Vagina (tissue), 2 donors: ENCODE measurements around the gene NFILZ. TPM values are rescaled to one million over a fixed set of nuclear protein-coding genes. Genes with fewer than 3 reads are reported as not detected.
"Not testable (repeated sequence)": the region's sequence is repeated elsewhere in the genome, so short reads cannot be mapped to it uniquely, and the experiment has no call there.

Experiments used
- DNase-seq, 2 donors: peaks; one replicate each; pipeline ENCODE4 v3.0.0-alpha.2; 2017; ENCODE audit errors: extremely low spot score in 2 of 2
- H3K27ac ChIP-seq: fragments of 200-600 bp; sonication (generic); one replicate; pipeline ENCODE4 v1.5.1; 2019
- H3K27me3 ChIP-seq: fragments of 200-600 bp; sonication (generic); one replicate; pipeline ENCODE4 v1.5.1; 2019
- H3K36me3 ChIP-seq, 2 donors: fragments of 200-600 bp; sonication (generic); one replicate each; pipeline ENCODE4 v1.5.1; 2017 to 2019
- H3K4me1 ChIP-seq: fragments of 200-600 bp; sonication (generic); one replicate; pipeline ENCODE4 v1.5.1; 2019
- H3K4me3 ChIP-seq, 2 donors: fragments of 200-600 bp; sonication (generic); 1 replicate in 1 of 2; 2 replicates in 1 of 2; pipeline ENCODE4 v1.5.1; 2016 to 2019
- H3K9me3 ChIP-seq: fragments of 200-600 bp; sonication (generic); one replicate; pipeline ENCODE4 v1.5.1; 2019
- CTCF ChIP-seq, 3 experiments: fragments of 450-650 bp in 2 of 3; fragments of 200-600 bp in 1 of 3; sonication (generic) in 1 of 3; IDR thresholded peaks; one replicate each; pipeline ENCODE4 v1.5.1; 2017 to 2019; ENCODE audit warnings: antibody characterized with exemption in 3 of 3, mild to moderate bottlenecking in 2 of 3, moderate library complexity in 2 of 3
- POLR2A ChIP-seq, 2 donors: fragments of 450-650 bp; IDR thresholded peaks; one replicate each; pipeline ENCODE4 v1.6.1; 2017; ENCODE audit warnings: antibody characterized with exemption in 2 of 2, mild to moderate bottlenecking in 2 of 2, moderate library complexity in 2 of 2
- POLR2AphosphoS5 ChIP-seq, 2 donors: sonication (generic); formaldehyde crosslinking; IDR thresholded peaks; one replicate each; pipeline ENCODE4 v1.9.0; 2017; ENCODE audit warnings: antibody characterized with exemption in 2 of 2, mild to moderate bottlenecking in 2 of 2, low read depth in 1 of 2; ENCODE audit not compliant: insufficient read depth in 1 of 2
- intact Hi-C: fragments of 100-400 bp; cut with DNase I; formaldehyde crosslinking; loops from one replicate; pipeline ENCODE4 v1.15.1; 2023
- total RNA-seq: library from RNA; depleted of rRNA; stranded (reverse); fragments of >200 nt; gene quantifications from one replicate; pipeline ENCODE4 v1.2.3, GENCODE V29; 2016

The NFILZ gene
- total RNA-seq, 1 donor from 2014 or later, result not detected

DNA sequence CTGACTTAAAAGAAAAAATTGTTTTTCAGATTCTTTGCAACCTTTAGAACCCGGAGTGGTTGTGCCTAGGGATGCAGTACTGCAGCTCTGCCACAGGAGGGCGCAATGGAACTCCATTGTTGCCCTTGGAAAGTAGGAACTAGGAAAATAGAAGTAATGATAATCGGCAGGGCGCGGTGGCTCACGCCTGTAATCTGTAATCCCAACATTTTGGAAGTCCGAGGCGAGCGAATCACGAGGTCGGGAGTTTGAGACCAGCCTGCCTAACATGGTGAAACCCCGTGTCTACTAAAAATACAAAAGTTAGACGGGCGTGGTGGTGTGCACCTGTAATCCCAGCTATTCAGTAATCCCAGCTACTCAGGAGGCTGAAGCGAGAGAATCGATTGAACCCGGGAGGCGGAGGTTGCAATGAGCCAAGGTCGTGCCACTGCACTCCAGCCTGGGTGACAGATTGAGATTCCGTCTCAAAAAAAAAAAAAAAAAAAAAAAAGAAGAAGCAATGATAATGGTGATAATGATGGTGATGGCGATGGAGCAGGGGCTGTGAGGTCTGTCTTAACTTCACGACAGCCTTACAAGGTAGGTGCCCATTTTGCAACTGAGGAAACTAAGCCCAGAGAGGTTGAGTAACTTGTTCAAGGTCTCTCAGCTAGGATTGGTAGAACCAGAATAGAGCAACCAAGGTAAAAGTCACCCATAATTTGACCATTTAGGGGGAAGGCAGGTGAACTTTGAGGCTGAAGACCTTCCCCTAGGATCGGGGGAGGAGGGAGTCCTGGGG lies 14.4 kb upstream of the NFILZ start:
- DNase-seq, result no peak
- Histone ChIP-seq H3K4me3 (no peak overlapping the region), H3K27ac (no peak overlapping the region), H3K4me1 (peaks cover 13% of the 10 kb centered on the region), H3K27me3 (no peaks in the 10 kb centered on the region), H3K36me3 (no peaks in the 10 kb centered on the region), H3K9me3 (no peaks in the 10 kb centered on the region)
- TF ChIP-seq CTCF (IDR thresholded peaks at IDR 0.05), result peak; percentile 63 to 82 (median 81)
- TF ChIP-seq POLR2A (IDR thresholded peaks at IDR 0.05), result no peak
- TF ChIP-seq POLR2AphosphoS5 (IDR thresholded peaks at IDR 0.05; ENCODE audit: insufficient read depth in 1 of 2, low read depth in 1 of 2), result no peak
- intact Hi-C loops, result no loop called here

DNA sequence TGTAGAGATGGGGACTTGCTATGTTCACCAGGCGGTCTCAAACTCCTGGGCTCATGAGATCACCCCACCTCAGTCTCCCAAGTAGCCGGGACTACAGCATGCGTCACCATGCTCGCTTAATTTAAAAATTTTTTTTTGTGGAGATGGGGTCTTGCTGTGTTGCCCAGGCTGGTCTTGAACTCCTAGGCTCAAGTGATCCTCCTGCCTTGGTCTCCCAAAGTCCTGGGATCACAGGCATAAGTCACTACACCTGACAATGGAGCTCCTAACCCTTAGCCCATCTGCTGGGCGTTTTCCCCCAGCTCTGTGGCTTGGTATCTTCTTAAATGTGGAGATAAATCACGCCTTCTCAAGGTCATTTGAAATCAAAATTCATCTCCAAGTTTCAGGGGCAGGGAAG lies 13.6 kb upstream of the NFILZ start:
- no peak for DNase-seq
- H3K9me3 ChIP-seq, result no peaks in the 10 kb centered on the region
- no peak overlapping the region for H3K4me3 ChIP-seq
- peaks cover 4% of the 10 kb centered on the region for H3K4me1 ChIP-seq
- no peak overlapping the region for H3K27ac ChIP-seq
- no peaks in the 10 kb centered on the region for H3K27me3 ChIP-seq
- no peaks in the 10 kb centered on the region for H3K36me3 ChIP-seq
- TF ChIP-seq POLR2A (IDR thresholded peaks at IDR 0.05) (no peak), POLR2AphosphoS5 (IDR thresholded peaks at IDR 0.05; ENCODE audit: insufficient read depth in 1 of 2, low read depth in 1 of 2) (no peak), CTCF (IDR thresholded peaks at IDR 0.05) (no peak)
- intact Hi-C loops, result no loop called here

DNA sequence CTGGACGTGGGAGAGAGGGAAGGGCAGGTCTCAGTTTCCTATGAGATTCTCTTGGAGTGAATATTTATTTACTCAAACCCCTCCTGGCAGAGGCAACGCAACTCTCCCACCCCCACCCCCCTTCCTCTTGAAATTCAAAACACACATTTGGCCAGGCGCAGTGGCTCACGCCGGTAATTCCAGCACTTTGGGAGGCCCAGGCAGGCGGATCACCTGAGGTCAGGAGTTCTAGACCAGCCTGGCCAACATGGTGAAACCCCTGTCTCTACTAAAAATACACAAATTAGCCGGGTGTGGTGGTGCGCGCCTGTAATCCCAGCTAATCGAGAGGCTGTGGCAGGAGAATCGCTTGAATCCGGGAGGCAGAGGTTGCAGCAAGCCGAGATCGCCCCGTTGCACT lies 13.1 kb upstream of the NFILZ start:
- H3K9me3 ChIP-seq, H3K4me1 ChIP-seq, H3K4me3 ChIP-seq, intact Hi-C loops, H3K27me3 ChIP-seq, H3K27ac ChIP-seq, H3K36me3 ChIP-seq, DNase-seq: not testable (repeated sequence)

- Histone ChIP-seq H3K9me3 (no peaks in the 10 kb centered on the region), H3K4me3 (no peak overlapping the region), H3K4me1 (no peaks in the 10 kb centered on the region), H3K27ac (no peak overlapping the region), H3K27me3 (no peaks in the 10 kb centered on the region), H3K36me3 (no peaks in the 10 kb centered on the region)
- intact Hi-C loops, result no loop called here
- no peak for DNase-seq
- TF ChIP-seq CTCF (IDR thresholded peaks at IDR 0.05) (no peak), POLR2AphosphoS5 (IDR thresholded peaks at IDR 0.05; ENCODE audit: insufficient read depth in 1 of 2, low read depth in 1 of 2) (no peak), POLR2A (IDR thresholded peaks at IDR 0.05) (no peak)
These were observed 12.4 kb upstream of the NFILZ start for GRCh38 chr19:8617984-8618383.

- no peaks in the 10 kb centered on the region for H3K27me3 ChIP-seq
- no peaks in the 10 kb centered on the region for H3K4me1 ChIP-seq
- TF ChIP-seq POLR2AphosphoS5 (IDR thresholded peaks at IDR 0.05; ENCODE audit: insufficient read depth in 1 of 2, low read depth in 1 of 2) (no peak), POLR2A (IDR thresholded peaks at IDR 0.05) (no peak), CTCF (IDR thresholded peaks at IDR 0.05) (no peak)
- no peaks in the 10 kb centered on the region for H3K9me3 ChIP-seq
- no peak for DNase-seq
- no peaks in the 10 kb centered on the region for H3K36me3 ChIP-seq
- intact Hi-C loops, result no loop called here
- no peak overlapping the region for H3K4me3 ChIP-seq
- no peak overlapping the region for H3K27ac ChIP-seq
These were observed 11.7 kb upstream of the NFILZ start for GRCh38 chr19:8618751-8619150.

- intact Hi-C loops, result not testable (repeated sequence)
These were observed 7.5 kb upstream of the NFILZ start for GRCh38 chr19:8622886-8623285.

More at GRCh38 chr19:8622886-8623285, 7.5 kb upstream of the NFILZ start:
- not testable (repeated sequence) for H3K4me1 ChIP-seq, DNase-seq, H3K9me3 ChIP-seq, H3K36me3 ChIP-seq, H3K4me3 ChIP-seq, H3K27me3 ChIP-seq, H3K27ac ChIP-seq
